PC-9 (cell line): ENCODE measurements around the gene HMGB2. TPM values are rescaled to one million over a fixed set of nuclear protein-coding genes. Genes with fewer than 3 reads are reported as not detected.

ENCODE experiments used
- BruUV-seq: library from RNA; stranded (reverse); fragments of 400-500 nt; replicated peaks from 2 replicates; lab custom pipeline; 2021; lab: Mats Ljungman, UMichigan
- CTCF ChIA-PET: fragments of 300-600 bp; sonication (Branson Sonifier 250); formaldehyde crosslinking; loops from one replicate; lab custom pipeline; 2022; ENCODE audit warnings: antibody characterized with exemption; lab: Charles Lee
- POLR2A ChIA-PET: fragments of 300-600 bp; sonication (Branson Sonifier 250); formaldehyde crosslinking; loops from one replicate; lab custom pipeline; 2022; ENCODE audit warnings: antibody characterized with exemption; ENCODE audit not compliant: unreplicated experiment; lab: Charles Lee
- DNase-seq, 2 experiments: peaks; one replicate each; pipeline versions ENCODE4 v3.0.0 to v3.0.0-alpha.2; 2015 to 2022; ENCODE audit warnings: mixed read lengths in 1 of 2
- H2AFZ ChIP-seq: fragments of 200-600 bp; sonication (generic); 2 replicates; pipeline ENCODE4 v1.8.1; 2017; ENCODE audit warnings: antibody characterized with exemption
- H3F3A ChIP-seq: fragments of 200-600 bp; sonication (generic); 2 replicates; pipeline ENCODE4 v1.8.1; 2017; ENCODE audit warnings: antibody characterized with exemption, mild to moderate bottlenecking, low read depth; ENCODE audit not compliant: insufficient read depth
- H3K27ac ChIP-seq: fragments of 200-600 bp; sonication (generic); 2 replicates; pipeline ENCODE4 v1.6.1; 2016; ENCODE audit warnings: mixed run types
- H3K27me3 ChIP-seq: fragments of 200-600 bp; sonication (generic); 2 replicates; pipeline ENCODE4 v1.6.1; 2016; ENCODE audit warnings: low read depth, mixed run types; ENCODE audit not compliant: insufficient read depth
- H3K36me3 ChIP-seq: fragments of 200-600 bp; sonication (generic); 2 replicates; pipeline ENCODE4 v1.6.1; 2016; ENCODE audit warnings: low read depth, mixed run types
- H3K4me1 ChIP-seq: fragments of 200-600 bp; sonication (generic); replicated peaks from 2 replicates; pipeline ENCODE4 v1.6.1; 2016; ENCODE audit warnings: mixed run types; ENCODE audit not compliant: insufficient read depth
- H3K4me2 ChIP-seq: fragments of 200-600 bp; sonication (generic); 2 replicates; pipeline ENCODE4 v1.6.1; 2017; ENCODE audit warnings: mixed run types
- H3K4me3 ChIP-seq: fragments of 200-600 bp; sonication (generic); 2 replicates; pipeline ENCODE4 v1.6.1; 2016; ENCODE audit warnings: mixed run types
- H3K79me2 ChIP-seq: fragments of 200-600 bp; sonication (generic); 2 replicates; pipeline ENCODE4 v1.6.1; 2017; ENCODE audit warnings: low read depth, mixed run types
- H3K9me2 ChIP-seq: fragments of 200-600 bp; sonication (generic); 2 replicates; pipeline ENCODE4 v1.8.1; 2017; ENCODE audit warnings: mild to moderate bottlenecking; ENCODE audit not compliant: insufficient read depth
- H3K9me3 ChIP-seq: fragments of 200-600 bp; sonication (generic); 2 replicates; pipeline ENCODE4 v1.8.1; 2016; ENCODE audit warnings: low read depth; ENCODE audit not compliant: insufficient read depth
- H4K20me1 ChIP-seq: fragments of 200-600 bp; sonication (generic); 2 replicates; pipeline ENCODE4 v1.8.1; 2017; ENCODE audit not compliant: insufficient read depth
- EZH2 ChIP-seq: fragments of 200-600 bp; sonication (generic); IDR thresholded peaks from 2 replicates; pipeline ENCODE4 v1.8.0; 2017; ENCODE audit warnings: antibody characterized with exemption, low read depth
- intact Hi-C: fragments of 100-400 bp; cut with micrococcal nuclease; formaldehyde crosslinking; loops from one replicate; pipeline ENCODE4 v1.10.0; 2022; ENCODE audit not compliant: unreplicated experiment
- total RNA-seq: library from RNA; stranded (reverse); gene quantifications from 2 replicates; pipeline ENCODE4 v1.2.3, GENCODE V29; 2021
- TF ChIP-seq, protein P1 (sequence below): fragments of 200-600 bp; sonication (generic); conservative IDR thresholded peaks from 2 replicates; pipeline ENCODE4 v1.6.1; 2017; ENCODE audit warnings: mixed run types, antibody characterized with exemption, mild to moderate bottlenecking, moderate library complexity

HMGB2 gene
- total RNA-seq, 1 experiment from 2014 or later = 213 TPM

DNA sequence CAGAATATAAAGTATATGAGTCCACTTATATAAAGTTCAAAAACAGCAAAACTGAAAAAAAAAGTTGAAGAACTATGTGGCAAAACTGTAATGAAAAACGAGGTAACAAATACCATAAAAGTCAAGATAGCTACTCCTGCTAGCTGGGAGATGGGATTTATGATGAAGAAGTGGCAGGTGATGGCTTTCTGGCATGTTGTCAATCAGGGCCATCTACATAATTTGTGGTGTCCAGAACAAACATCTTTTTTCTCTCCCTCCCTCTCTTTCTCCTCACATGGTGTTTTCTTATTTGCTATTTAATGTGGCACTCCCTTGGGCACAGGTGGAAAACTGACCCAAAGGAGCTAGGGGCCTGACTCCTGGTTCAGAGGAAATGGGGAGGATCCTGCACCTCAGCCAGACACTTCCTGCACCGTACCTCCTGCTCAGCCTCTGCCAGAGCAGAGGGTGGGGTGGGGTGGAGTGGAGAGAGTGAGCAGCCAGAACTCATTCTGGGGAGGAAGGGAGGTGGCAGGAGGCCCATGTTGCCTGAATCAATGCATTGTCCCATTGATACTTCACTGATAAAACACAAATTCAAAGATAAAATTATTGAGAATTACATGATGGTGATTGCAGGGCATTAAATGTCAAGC, 31.3 kb upstream of the HMGB2 start:
- intact Hi-C loops = no loop called here

DNA sequence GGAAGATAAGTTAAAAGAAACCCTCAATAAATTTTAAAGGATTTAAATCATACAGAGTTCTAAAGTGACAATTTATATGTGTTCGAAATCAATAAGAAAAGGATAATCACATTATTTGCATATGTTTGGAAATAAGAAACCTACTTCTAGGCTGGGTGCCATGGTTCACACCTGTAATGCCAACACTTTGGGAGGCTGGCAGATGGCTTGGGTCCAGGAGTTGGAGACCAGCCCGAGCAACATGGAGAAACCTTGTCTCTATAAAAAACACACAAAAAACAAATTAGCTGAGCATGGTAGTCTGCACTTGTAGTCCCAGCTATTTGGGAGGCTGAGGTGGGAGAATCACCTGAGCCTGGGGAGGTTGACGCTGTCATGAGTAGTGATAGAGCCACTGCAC, 28.5 kb upstream of the HMGB2 start:
- Histone ChIP-seq H3K9me3 (no peaks in the 10 kb centered on the region), H3F3A (no peaks in the 10 kb centered on the region), H3K79me2 (no peaks in the 10 kb centered on the region), H3K4me3 (no peak overlapping the region), H3K36me3 (no peaks in the 10 kb centered on the region), H4K20me1 (no peaks in the 10 kb centered on the region), H2AFZ (no peak overlapping the region), H3K9me2 (no peaks in the 10 kb centered on the region), H3K4me2 (no peak overlapping the region), H3K4me1 (no peaks in the 10 kb centered on the region), H3K27me3 (no peaks in the 10 kb centered on the region), H3K27ac (no peak overlapping the region)
- intact Hi-C loops = no loop called here
- CTCF ChIA-PET = no interaction called here
- BruUV-seq = no TSS peak
- DNase-seq = no peak
- TF ChIP-seq EZH2 = no peak
- TF ChIP-seq, protein P1, sequence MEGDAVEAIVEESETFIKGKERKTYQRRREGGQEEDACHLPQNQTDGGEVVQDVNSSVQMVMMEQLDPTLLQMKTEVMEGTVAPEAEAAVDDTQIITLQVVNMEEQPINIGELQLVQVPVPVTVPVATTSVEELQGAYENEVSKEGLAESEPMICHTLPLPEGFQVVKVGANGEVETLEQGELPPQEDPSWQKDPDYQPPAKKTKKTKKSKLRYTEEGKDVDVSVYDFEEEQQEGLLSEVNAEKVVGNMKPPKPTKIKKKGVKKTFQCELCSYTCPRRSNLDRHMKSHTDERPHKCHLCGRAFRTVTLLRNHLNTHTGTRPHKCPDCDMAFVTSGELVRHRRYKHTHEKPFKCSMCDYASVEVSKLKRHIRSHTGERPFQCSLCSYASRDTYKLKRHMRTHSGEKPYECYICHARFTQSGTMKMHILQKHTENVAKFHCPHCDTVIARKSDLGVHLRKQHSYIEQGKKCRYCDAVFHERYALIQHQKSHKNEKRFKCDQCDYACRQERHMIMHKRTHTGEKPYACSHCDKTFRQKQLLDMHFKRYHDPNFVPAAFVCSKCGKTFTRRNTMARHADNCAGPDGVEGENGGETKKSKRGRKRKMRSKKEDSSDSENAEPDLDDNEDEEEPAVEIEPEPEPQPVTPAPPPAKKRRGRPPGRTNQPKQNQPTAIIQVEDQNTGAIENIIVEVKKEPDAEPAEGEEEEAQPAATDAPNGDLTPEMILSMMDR = no peak
- POLR2A ChIA-PET = no interaction called here

More for the DNA sequence above, 31.3 kb upstream of the HMGB2 start:
- no peaks in the 10 kb centered on the region for H3K79me2 ChIP-seq
- H3K27ac ChIP-seq = no peak overlapping the region
- H3K4me3 ChIP-seq = no peak overlapping the region
- POLR2A ChIA-PET = no interaction called here
- no peaks in the 10 kb centered on the region for H3K27me3 ChIP-seq
- no peaks in the 10 kb centered on the region for H3K9me3 ChIP-seq
- BruUV-seq = no TSS peak
- CTCF ChIA-PET = no interaction called here
- DNase-seq = no peak
- 0 out of 2 replicates have a peak, but pooled peaks cover 3% of the 10 kb centered on the region for H3F3A ChIP-seq
- no peak overlapping the region for H3K4me2 ChIP-seq
- no peaks in the 10 kb centered on the region for H4K20me1 ChIP-seq
- TF ChIP-seq EZH2 = no peak
- TF ChIP-seq, protein P1 = no peak
- no peaks in the 10 kb centered on the region for H3K4me1 ChIP-seq
- H2AFZ ChIP-seq = no peak overlapping the region
- no peaks in the 10 kb centered on the region for H3K36me3 ChIP-seq
- no peaks in the 10 kb centered on the region for H3K9me2 ChIP-seq

DNA sequence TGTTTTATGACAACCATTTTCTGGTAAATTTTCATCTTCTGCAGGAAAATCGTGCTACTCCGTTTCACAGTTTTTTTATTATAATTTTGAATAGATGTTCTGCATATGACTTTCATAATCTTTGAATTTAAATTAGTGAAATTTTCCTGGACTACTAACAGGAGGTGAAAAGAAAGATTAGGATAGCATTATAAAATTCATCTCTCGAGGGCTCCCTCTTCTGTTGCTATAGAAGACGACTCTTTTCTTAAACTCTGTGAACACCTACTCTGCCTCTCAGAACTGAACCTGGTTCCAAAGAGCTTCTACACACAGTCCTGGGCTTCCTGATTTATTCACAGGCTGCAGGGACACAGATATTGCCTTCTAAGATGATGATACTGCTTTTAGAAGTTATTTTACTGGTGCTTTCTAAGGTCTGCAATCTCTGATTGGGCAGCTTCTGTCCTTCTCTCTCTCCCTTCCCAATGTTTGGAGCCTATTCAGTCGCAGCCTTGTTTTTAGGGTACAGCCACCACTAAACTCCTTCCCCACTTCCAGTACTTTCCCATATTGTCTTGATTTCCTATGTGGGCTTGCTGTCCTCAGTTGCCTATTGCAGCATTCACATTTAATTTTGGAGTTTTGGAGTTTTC, 26.5 kb upstream of the HMGB2 start:
- Histone ChIP-seq H3K9me3 (no peaks in the 10 kb centered on the region), H4K20me1 (no peaks in the 10 kb centered on the region), H3F3A (no peaks in the 10 kb centered on the region), H3K4me2 (no peak overlapping the region), H3K79me2 (no peaks in the 10 kb centered on the region), H3K4me1 (no peaks in the 10 kb centered on the region), H3K27ac (no peak overlapping the region), H3K9me2 (no peaks in the 10 kb centered on the region), H3K36me3 (no peaks in the 10 kb centered on the region), H2AFZ (no peak overlapping the region), H3K27me3 (no peaks in the 10 kb centered on the region), H3K4me3 (no peak overlapping the region)
- intact Hi-C loops = no loop called here
- BruUV-seq = no TSS peak
- ChIA-PET CTCF (interaction anchor here (0.6 kb wide), 1 partner anchor 10 kb away, joined by 7 read pairs; the partner anchor contains the start of gene SAP30), POLR2A (no interaction called here)
- TF ChIP-seq EZH2 = no peak
- TF ChIP-seq, protein P1 = peak; percentile 45; the same call in 1 of the 2 replicates
- DNase-seq = no peak
